Hepatocyte (in vitro differentiated cells): Measurements from ENCODE around the gene PPIP5K1. TPM values are rescaled to one million over a fixed set of nuclear protein-coding genes. Genes with fewer than 3 reads are reported as not detected.

Experiments
- DNase-seq: peaks from one replicate; pipeline ENCODE4 v3.0.0-alpha.2; 2016; ENCODE audit warnings: low spot score
- H2AFZ ChIP-seq: fragments of 200-600 bp; sonication (generic); 2 replicates; pipeline ENCODE4 v1.6.0; 2016; ENCODE audit warnings: antibody characterized with exemption, mild to moderate bottlenecking
- H3K27ac ChIP-seq: fragments of 200-600 bp; sonication (generic); 2 replicates; pipeline ENCODE4 v1.5.1; 2016; ENCODE audit warnings: mild to moderate bottlenecking
- H3K27me3 ChIP-seq: fragments of 200-600 bp; sonication (generic); 2 replicates; pipeline ENCODE4 v1.6.1; 2016
- H3K36me3 ChIP-seq: fragments of 200-600 bp; sonication (generic); replicated peaks from 2 replicates; pipeline ENCODE4 v1.5.1; 2016; ENCODE audit warnings: low read depth; ENCODE audit not compliant: insufficient read depth
- H3K4me1 ChIP-seq: fragments of 200-600 bp; sonication (generic); 2 replicates; pipeline ENCODE4 v1.5.1; 2016; ENCODE audit warnings: mild to moderate bottlenecking, moderate library complexity; ENCODE audit not compliant: insufficient read depth
- H3K4me2 ChIP-seq: fragments of 200-600 bp; sonication (generic); 2 replicates; pipeline ENCODE4 v1.6.0; 2016
- H3K4me3 ChIP-seq: fragments of 200-600 bp; sonication (generic); 2 replicates; pipeline ENCODE4 v1.5.1; 2016; ENCODE audit warnings: mild to moderate bottlenecking
- H3K79me2 ChIP-seq: fragments of 200-600 bp; sonication (generic); 2 replicates; pipeline ENCODE4 v1.6.0; 2017; ENCODE audit warnings: mild to moderate bottlenecking
- H3K9me2 ChIP-seq: fragments of 200-600 bp; sonication (generic); replicated peaks from 2 replicates; pipeline ENCODE4 v1.6.0; 2017; ENCODE audit warnings: mild to moderate bottlenecking; ENCODE audit not compliant: insufficient read depth
- H3K9me3 ChIP-seq: fragments of 200-600 bp; sonication (generic); 2 replicates; pipeline ENCODE4 v1.5.1; 2016; ENCODE audit warnings: low read depth, mild to moderate bottlenecking
- H4K20me1 ChIP-seq: fragments of 200-600 bp; sonication (generic); 2 replicates; pipeline ENCODE4 v1.6.0; 2016; ENCODE audit warnings: mild to moderate bottlenecking; ENCODE audit not compliant: insufficient read depth, poor library complexity, severe bottlenecking
- EZH2 ChIP-seq: fragments of 200-600 bp; sonication (generic); IDR thresholded peaks from 2 replicates; pipeline ENCODE4 v1.6.1; 2016; ENCODE audit warnings: antibody characterized with exemption, mild to moderate bottlenecking, borderline replicate concordance
- EZH2phosphoT487 ChIP-seq: fragments of 200-600 bp; sonication (generic); IDR thresholded peaks from one replicate; pipeline ENCODE4 v1.6.1; 2018; ENCODE audit warnings: antibody characterized with exemption, mild to moderate bottlenecking, low read depth, moderate library complexity; ENCODE audit not compliant: unreplicated experiment, severe bottlenecking
- WGBS: methylation state at CpG from one replicate; pipeline ENCODE4 v1.1.6; 2016; ENCODE audit warnings: low lambda C conversion rate; ENCODE audit errors: missing lambda C conversion rate; 5-methylcytosine and 5-hydroxymethylcytosine counted together
- polyA plus RNA-seq: library from polyadenylated mRNA; unstranded; fragments of >200 nt; fragmentation: Nextera tagmentation; extraction: Ambion mirVana; gene quantifications from 2 replicates; pipeline ENCODE4 v1.2.1, GENCODE V29; 2016
- small RNA-seq: library from RNA; depleted of rRNA; stranded (forward); fragments of <200 nt; gene quantifications from one replicate; pipeline ENCODE3, GENCODE V24; 2014
- total RNA-seq: library from RNA; depleted of rRNA; stranded (reverse); fragments of >200 nt; gene quantifications from 2 replicates; pipeline ENCODE4 v1.2.3, GENCODE V29; 2014
- TF ChIP-seq, protein P1 (sequence below): fragments of 200-600 bp; sonication (generic); IDR thresholded peaks from 2 replicates; pipeline ENCODE4 v1.5.1; 2016; ENCODE audit warnings: antibody characterized with exemption, mild to moderate bottlenecking; ENCODE audit not compliant: poor library complexity

PPIP5K1 gene
- total and polyA plus RNA-seq, 2 experiments from 2014 or later = 6.5 to 20.8 TPM

DNA sequence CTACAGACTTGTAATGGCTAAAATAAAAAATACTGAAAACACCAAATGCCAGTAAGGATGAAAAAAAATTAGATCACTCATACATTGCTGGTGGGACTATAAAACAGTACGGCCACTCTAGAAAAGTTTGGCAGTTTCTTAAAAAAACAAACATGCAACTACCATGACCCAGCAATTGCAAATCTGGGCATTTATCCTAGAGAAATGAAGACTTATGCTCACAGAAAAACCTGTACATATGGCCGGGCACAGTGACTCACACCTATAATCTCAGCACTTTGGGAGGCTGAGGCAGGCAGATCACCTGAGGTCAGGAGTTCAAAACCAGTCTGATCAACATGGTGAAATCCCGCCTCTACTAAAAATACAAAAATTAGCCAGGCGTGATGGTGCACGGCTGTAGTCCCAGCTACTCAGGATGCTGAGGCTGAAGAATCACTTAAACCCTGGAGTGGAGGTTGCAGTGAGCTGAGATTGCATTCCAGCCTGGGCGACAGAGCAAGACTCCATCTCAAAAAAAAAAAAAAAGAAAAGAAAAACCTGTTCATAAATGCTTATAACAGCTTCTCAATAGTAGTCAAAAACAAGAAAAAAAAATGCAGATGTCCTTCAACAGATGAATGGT lies 102.6 kb downstream of the PPIP5K1 start:
- H3K4me1 ChIP-seq = peaks cover 6% of the 10 kb centered on the region
- no peak overlapping the region for H3K4me2 ChIP-seq
- no peak overlapping the region for H2AFZ ChIP-seq
- no peak overlapping the region for H3K4me3 ChIP-seq
- H3K79me2 ChIP-seq = peaks cover 29% of the 10 kb centered on the region
- H3K9me3 ChIP-seq = no peaks in the 10 kb centered on the region
- no peak for DNase-seq
- H3K9me2 ChIP-seq = no peaks in the 10 kb centered on the region
- no peaks in the 10 kb centered on the region for H3K27me3 ChIP-seq
- TF ChIP-seq, protein P1, sequence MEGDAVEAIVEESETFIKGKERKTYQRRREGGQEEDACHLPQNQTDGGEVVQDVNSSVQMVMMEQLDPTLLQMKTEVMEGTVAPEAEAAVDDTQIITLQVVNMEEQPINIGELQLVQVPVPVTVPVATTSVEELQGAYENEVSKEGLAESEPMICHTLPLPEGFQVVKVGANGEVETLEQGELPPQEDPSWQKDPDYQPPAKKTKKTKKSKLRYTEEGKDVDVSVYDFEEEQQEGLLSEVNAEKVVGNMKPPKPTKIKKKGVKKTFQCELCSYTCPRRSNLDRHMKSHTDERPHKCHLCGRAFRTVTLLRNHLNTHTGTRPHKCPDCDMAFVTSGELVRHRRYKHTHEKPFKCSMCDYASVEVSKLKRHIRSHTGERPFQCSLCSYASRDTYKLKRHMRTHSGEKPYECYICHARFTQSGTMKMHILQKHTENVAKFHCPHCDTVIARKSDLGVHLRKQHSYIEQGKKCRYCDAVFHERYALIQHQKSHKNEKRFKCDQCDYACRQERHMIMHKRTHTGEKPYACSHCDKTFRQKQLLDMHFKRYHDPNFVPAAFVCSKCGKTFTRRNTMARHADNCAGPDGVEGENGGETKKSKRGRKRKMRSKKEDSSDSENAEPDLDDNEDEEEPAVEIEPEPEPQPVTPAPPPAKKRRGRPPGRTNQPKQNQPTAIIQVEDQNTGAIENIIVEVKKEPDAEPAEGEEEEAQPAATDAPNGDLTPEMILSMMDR = no peak
- TF ChIP-seq EZH2phosphoT487 (no peak), EZH2 (no peak)
- H3K36me3 ChIP-seq = no peaks in the 10 kb centered on the region
- no peaks in the 10 kb centered on the region for H4K20me1 ChIP-seq
- H3K27ac ChIP-seq = no peak overlapping the region
- 96% methylated on average over 6 of the region's 6 CpGs for WGBS

DNA sequence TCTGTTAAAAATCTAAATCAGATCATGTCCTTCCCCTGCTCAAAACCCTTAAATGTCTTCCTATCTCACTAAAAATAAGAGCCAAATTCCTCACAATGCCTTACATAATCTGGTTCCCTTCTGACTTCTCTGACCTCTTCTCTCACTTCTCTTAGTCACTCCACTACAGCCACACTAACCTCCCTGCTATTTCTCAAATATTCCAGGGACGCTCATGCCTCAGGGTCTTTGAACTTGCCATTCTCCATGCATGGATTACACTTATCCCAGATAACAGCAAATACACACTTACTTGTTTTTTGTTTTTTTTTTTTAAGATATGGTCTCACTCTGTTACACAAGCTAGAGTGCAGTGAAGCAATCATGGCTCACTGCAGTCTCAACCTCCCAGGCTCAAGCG lies 105.6 kb downstream of the PPIP5K1 start:
- no peak overlapping the region for H3K27ac ChIP-seq
- H3K79me2 ChIP-seq = peaks cover 13% of the 10 kb centered on the region
- H4K20me1 ChIP-seq = no peaks in the 10 kb centered on the region
- no peaks in the 10 kb centered on the region for H3K9me2 ChIP-seq
- H3K27me3 ChIP-seq = no peaks in the 10 kb centered on the region
- DNase-seq = no peak
- H2AFZ ChIP-seq = no peak overlapping the region
- H3K4me3 ChIP-seq = no peak overlapping the region
- H3K4me1 ChIP-seq = no peaks in the 10 kb centered on the region
- no peaks in the 10 kb centered on the region for H3K9me3 ChIP-seq
- 95% methylated on average over 2 of the region's 2 CpGs for WGBS
- H3K36me3 ChIP-seq = no peaks in the 10 kb centered on the region
- no peak overlapping the region for H3K4me2 ChIP-seq
- TF ChIP-seq EZH2 (no peak), EZH2phosphoT487 (no peak)
- TF ChIP-seq, protein P1 = no peak

Small RNA genes lying within 50 kb of the gene (small RNA-seq; reads per million reads assigned to genes)
- gene RNU6-554P (not detected), gene RNU6-610P (not detected)

Other genes with a start within 250 kb of the PPIP5K1 start
- gene ZSCAN29, start 219.2 kb downstream of the PPIP5K1 start, total RNA-seq = 29.8 and 30.3 TPM in 2 replicates
- 6.1 and 9.8 TPM in 2 replicates for gene ZSCAN29, start 219.2 kb downstream of the PPIP5K1 start, polyA plus RNA-seq
- 12.0 and 13.4 TPM in 2 replicates for gene TUBGCP4, start 219.1 kb downstream of the PPIP5K1 start, total RNA-seq
- gene TUBGCP4, start 219.1 kb downstream of the PPIP5K1 start, polyA plus RNA-seq = 9.5 and 17.2 TPM in 2 replicates
- 36.9 and 46.8 TPM in 2 replicates for gene TP53BP1, start 97.1 kb downstream of the PPIP5K1 start, total RNA-seq
- 16.5 and 16.6 TPM in 2 replicates for gene TP53BP1, start 97.1 kb downstream of the PPIP5K1 start, polyA plus RNA-seq
- gene MAP1A, start 72.6 kb downstream of the PPIP5K1 start, total RNA-seq = 6.7 and 9.5 TPM in 2 replicates
- gene MAP1A, start 72.6 kb downstream of the PPIP5K1 start, polyA plus RNA-seq = 7.2 and 7.3 TPM in 2 replicates
- 4.3 and 5.3 TPM in 2 replicates for gene CKMT1B, start 3.8 kb upstream of the PPIP5K1 start, total RNA-seq
- 4.1 and 7.8 TPM in 2 replicates for gene CKMT1B, start 3.8 kb upstream of the PPIP5K1 start, polyA plus RNA-seq
- gene STRC, start 28.6 kb upstream of the PPIP5K1 start, total RNA-seq = 0.23 and 0.44 TPM in 2 replicates
- 0.47 and 2.0 TPM in 2 replicates for gene STRC, start 28.6 kb upstream of the PPIP5K1 start, polyA plus RNA-seq
- gene CATSPER2, start 58.6 kb upstream of the PPIP5K1 start, total RNA-seq = 0.83 and 3.9 TPM in 2 replicates
- 0.99 and 2.1 TPM in 2 replicates for gene CATSPER2, start 58.6 kb upstream of the PPIP5K1 start, polyA plus RNA-seq
- 3.3 and 7.7 TPM in 2 replicates for gene CKMT1A, start 103.7 kb upstream of the PPIP5K1 start, total RNA-seq
- 8.2 and 10.2 TPM in 2 replicates for gene CKMT1A, start 103.7 kb upstream of the PPIP5K1 start, polyA plus RNA-seq
- gene PDIA3, start 156.2 kb upstream of the PPIP5K1 start, total RNA-seq = 433 and 496 TPM in 2 replicates
- gene PDIA3, start 156.2 kb upstream of the PPIP5K1 start, polyA plus RNA-seq = 1,326 and 1,358 TPM in 2 replicates
- gene ELL3, start 186.8 kb upstream of the PPIP5K1 start, total RNA-seq = 5.0 and 7.7 TPM in 2 replicates
- 4.5 and 6.4 TPM in 2 replicates for gene ELL3, start 186.8 kb upstream of the PPIP5K1 start, polyA plus RNA-seq
- gene SERF2, start 202.1 kb upstream of the PPIP5K1 start, total RNA-seq = 958 and 1,175 TPM in 2 replicates
- 2,443 and 2,578 TPM in 2 replicates for gene SERF2, start 202.1 kb upstream of the PPIP5K1 start, polyA plus RNA-seq
- 0.10 and 0.24 TPM in 2 replicates for gene SERINC4, start 210.0 kb upstream of the PPIP5K1 start, total RNA-seq
- gene SERINC4, start 210.0 kb upstream of the PPIP5K1 start, polyA plus RNA-seq = not detected in 2 replicates
- gene HYPK, start 210.4 kb upstream of the PPIP5K1 start, total RNA-seq = 5.8 and 10.4 TPM in 2 replicates
- gene HYPK, start 210.4 kb upstream of the PPIP5K1 start, polyA plus RNA-seq = 12.8 and 19.2 TPM in 2 replicates
- 26.9 and 37.8 TPM in 2 replicates for gene MFAP1, start 234.5 kb upstream of the PPIP5K1 start, total RNA-seq
- gene MFAP1, start 234.5 kb upstream of the PPIP5K1 start, polyA plus RNA-seq = 30.9 and 36.9 TPM in 2 replicates
- 4.7 and 7.6 TPM in 2 replicates for gene WDR76, start 236.8 kb upstream of the PPIP5K1 start, total RNA-seq
- gene WDR76, start 236.8 kb upstream of the PPIP5K1 start, polyA plus RNA-seq = 0.69 and 1.8 TPM in 2 replicates